BLaER1 (cell line): ENCODE results near the gene CXCL1.

Source experiments
- H3K27ac ChIP-seq: shearing (Covaris generic); formaldehyde crosslinking; 2 replicates; pipeline ENCODE4 v1.8.1; 2022
- H3K27me3 ChIP-seq: shearing (Covaris generic); formaldehyde crosslinking; 2 replicates; pipeline ENCODE4 v1.8.1; 2022
- H3K36me3 ChIP-seq: shearing (Covaris generic); formaldehyde crosslinking; 2 replicates; pipeline ENCODE4 v1.8.1; 2022
- H3K4me1 ChIP-seq: shearing (Covaris generic); formaldehyde crosslinking; 2 replicates; pipeline ENCODE4 v1.8.1; 2022
- H3K4me2 ChIP-seq: shearing (Covaris generic); formaldehyde crosslinking; 2 replicates; pipeline ENCODE4 v1.8.1; 2022
- H3K4me3 ChIP-seq: shearing (Covaris generic); formaldehyde crosslinking; 2 replicates; pipeline ENCODE4 v1.8.1; 2022
- H3K9ac ChIP-seq: shearing (Covaris generic); formaldehyde crosslinking; 2 replicates; pipeline ENCODE4 v1.8.1; 2022
- H3K9me3 ChIP-seq: shearing (Covaris generic); formaldehyde crosslinking; 2 replicates; pipeline ENCODE4 v1.8.1; 2022
- H4K20me1 ChIP-seq: shearing (Covaris generic); formaldehyde crosslinking; 2 replicates; pipeline ENCODE4 v1.8.1; 2022
- Cebpa-rat ChIP-seq: shearing (Covaris generic); IDR thresholded peaks from 2 replicates; pipeline ENCODE4 v1.8.1; 2022

Gene CXCL1

GRCh38 chr4:73839071-73839470 lies 30.1 kb upstream of the CXCL1 start:
- no peaks in the 10 kb centered on the region for H4K20me1 ChIP-seq
- no peaks in the 10 kb centered on the region for H3K36me3 ChIP-seq
- no peaks in the 10 kb centered on the region for H3K4me1 ChIP-seq
- no peak overlapping the region for H3K4me2 ChIP-seq
- H3K9ac ChIP-seq, result no peak overlapping the region
- no peak for TF ChIP-seq Cebpa-rat
- 0 out of 2 replicates have a peak, but pooled peaks cover 3% of the 10 kb centered on the region for H3K9me3 ChIP-seq
- no peak overlapping the region for H3K4me3 ChIP-seq
- H3K27ac ChIP-seq, result no peak overlapping the region
- H3K27me3 ChIP-seq, result no peaks in the 10 kb centered on the region

- Histone ChIP-seq H3K27me3 (no peaks in the 10 kb centered on the region), H3K4me1 (no peaks in the 10 kb centered on the region), H3K4me2 (no peak overlapping the region), H3K36me3 (no peaks in the 10 kb centered on the region), H3K9ac (no peak overlapping the region), H3K27ac (no peak overlapping the region), H3K4me3 (no peak overlapping the region), H4K20me1 (no peaks in the 10 kb centered on the region), H3K9me3 (0 out of 2 replicates have a peak, but pooled peaks cover 3% of the 10 kb centered on the region)
- no peak for TF ChIP-seq Cebpa-rat
These were observed 29.5 kb upstream of the CXCL1 start for GRCh38 chr4:73839715-73840114.

GRCh38 chr4:73841243-73841925 lies 27.8 kb upstream of the CXCL1 start:
- Histone ChIP-seq H4K20me1 (no peaks in the 10 kb centered on the region), H3K27me3 (no peaks in the 10 kb centered on the region)

GRCh38 chr4:73842696-73843095 lies 26.5 kb upstream of the CXCL1 start:
- H3K4me1 ChIP-seq, result no peaks in the 10 kb centered on the region
- no peak overlapping the region for H3K27ac ChIP-seq
- no peak for TF ChIP-seq Cebpa-rat
- H3K27me3 ChIP-seq, result no peaks in the 10 kb centered on the region
- no peaks in the 10 kb centered on the region for H3K9me3 ChIP-seq
- no peak overlapping the region for H3K4me2 ChIP-seq
- H3K36me3 ChIP-seq, result no peaks in the 10 kb centered on the region
- no peak overlapping the region for H3K9ac ChIP-seq
- H4K20me1 ChIP-seq, result no peaks in the 10 kb centered on the region
- no peak overlapping the region for H3K4me3 ChIP-seq

More at GRCh38 chr4:73841243-73841925, 27.8 kb upstream of the CXCL1 start:
- Histone ChIP-seq H3K36me3 (no peaks in the 10 kb centered on the region), H3K4me3 (no peak overlapping the region), H3K27ac (no peak overlapping the region), H3K4me2 (no peak overlapping the region), H3K9me3 (0 out of 2 replicates have a peak, but pooled peaks cover 3% of the 10 kb centered on the region), H3K4me1 (no peaks in the 10 kb centered on the region), H3K9ac (no peak overlapping the region)
- TF ChIP-seq Cebpa-rat, result no peak

GRCh38 chr4:73843369-73843768 lies 25.8 kb upstream of the CXCL1 start:
- Histone ChIP-seq H3K4me2 (no peak overlapping the region), H3K27ac (no peak overlapping the region)

GRCh38 chr4:73844345-73844744 lies 24.8 kb upstream of the CXCL1 start:
- no peaks in the 10 kb centered on the region for H4K20me1 ChIP-seq
- H3K4me2 ChIP-seq, result no peak overlapping the region
- H3K9me3 ChIP-seq, result no peaks in the 10 kb centered on the region
- H3K4me1 ChIP-seq, result no peaks in the 10 kb centered on the region
- no peak for TF ChIP-seq Cebpa-rat
- H3K36me3 ChIP-seq, result no peaks in the 10 kb centered on the region
- no peak overlapping the region for H3K4me3 ChIP-seq
- no peak overlapping the region for H3K9ac ChIP-seq
- H3K27me3 ChIP-seq, result no peaks in the 10 kb centered on the region
- no peak overlapping the region for H3K27ac ChIP-seq

More at GRCh38 chr4:73843369-73843768, 25.8 kb upstream of the CXCL1 start:
- H3K9me3 ChIP-seq, result no peaks in the 10 kb centered on the region
- no peaks in the 10 kb centered on the region for H4K20me1 ChIP-seq
- H3K36me3 ChIP-seq, result no peaks in the 10 kb centered on the region
- no peaks in the 10 kb centered on the region for H3K4me1 ChIP-seq
- no peak for TF ChIP-seq Cebpa-rat
- no peak overlapping the region for H3K4me3 ChIP-seq
- no peaks in the 10 kb centered on the region for H3K27me3 ChIP-seq
- no peak overlapping the region for H3K9ac ChIP-seq

- Histone ChIP-seq H3K4me3 (no peak overlapping the region), H3K36me3 (no peaks in the 10 kb centered on the region), H3K9me3 (no peaks in the 10 kb centered on the region), H3K27me3 (no peaks in the 10 kb centered on the region), H4K20me1 (no peaks in the 10 kb centered on the region), H3K27ac (no peak overlapping the region), H3K9ac (no peak overlapping the region), H3K4me1 (no peaks in the 10 kb centered on the region), H3K4me2 (no peak overlapping the region)
- TF ChIP-seq Cebpa-rat, result no peak
These were observed 24.4 kb upstream of the CXCL1 start for GRCh38 chr4:73844806-73845205.

- H3K27ac ChIP-seq, result no peak overlapping the region
- H3K27me3 ChIP-seq, result no peaks in the 10 kb centered on the region
- H3K9ac ChIP-seq, result no peak overlapping the region
- H4K20me1 ChIP-seq, result no peaks in the 10 kb centered on the region
- H3K4me2 ChIP-seq, result no peak overlapping the region
- H3K36me3 ChIP-seq, result no peaks in the 10 kb centered on the region
- H3K4me1 ChIP-seq, result no peaks in the 10 kb centered on the region
- no peak overlapping the region for H3K4me3 ChIP-seq
- no peaks in the 10 kb centered on the region for H3K9me3 ChIP-seq
- no peak for TF ChIP-seq Cebpa-rat
These were observed 21.5 kb upstream of the CXCL1 start for GRCh38 chr4:73847526-73848182.

GRCh38 chr4:73848183-73848777 lies 20.9 kb upstream of the CXCL1 start:
- Histone ChIP-seq H3K27me3 (no peaks in the 10 kb centered on the region), H3K27ac (no peak overlapping the region), H3K4me3 (no peak overlapping the region), H3K9ac (no peak overlapping the region), H3K9me3 (no peaks in the 10 kb centered on the region), H3K36me3 (no peaks in the 10 kb centered on the region), H3K4me1 (no peaks in the 10 kb centered on the region), H3K4me2 (no peak overlapping the region), H4K20me1 (no peaks in the 10 kb centered on the region)
- TF ChIP-seq Cebpa-rat, result no peak
